Measurements from ENCODE around the gene ANXA4. TPM values are rescaled to one million over a fixed set of nuclear protein-coding genes. Genes with fewer than 3 reads are reported as not detected.

Gene ANXA4
- total RNA-seq, 5 donors from 2014 or later (not counting 1 experiment from before 2014, with no cell fraction given): 10.4 to 27.6 (median 20.0) TPM

- Histone ChIP-seq H3K9me3 (no peaks in the 10 kb centered on the region), H3K27me3 (replicated peaks in 1 of 2; ENCODE audit: control insufficient read depth in 2 of 2, extremely low read depth in 1 of 2, insufficient read depth in 2 of 2, low read length in 1 of 2) (no peaks in the 10 kb centered on the region), H3K4me1 (ENCODE audit: control insufficient read depth in 1 of 2, extremely low read depth in 1 of 2, insufficient read depth in 2 of 2, low read length in 2 of 2) (no peaks in the 10 kb centered on the region), H3K36me3 (ENCODE audit: control insufficient read depth in 2 of 2, extremely low read depth in 1 of 2, insufficient read depth in 1 of 2, low read length in 1 of 2) (peaks cover 2 to 39% of the 10 kb centered on the region in 2 donors), H3K4me3 (ENCODE audit: control insufficient read depth in 1 of 2, extremely low read depth in 1 of 2, low read length in 1 of 2) (no peak overlapping the region), H3K27ac (ENCODE audit: low read length) (no peak overlapping the region)
- Mint-ChIP-seq H3K4me1 (no peaks in the 10 kb centered on the region), H3K9me3 (no peaks in the 10 kb centered on the region), H3K36me3 (peaks cover 31% of the 10 kb centered on the region), H3K27me3 (no peaks in the 10 kb centered on the region), H3K4me3 (no peak overlapping the region), H3K27ac (no peak overlapping the region)
- WGBS (ENCODE audit: insufficient coverage): no CpG with 5 or more reads among the region's 1 CpG
- POLR2A ChIA-PET: interaction anchor here (0.5 to 0.6 kb wide), 2 partner anchors 11 to 292 kb away, joined by 5 to 6 read pairs; no protein-coding TSS in a partner anchor
- DNase-seq: no peak
- CTCF ChIA-PET: interaction anchor here in 1 of 2 donors (0.7 kb wide), 1 partner anchor 186 kb away, joined by 3 read pairs; no protein-coding TSS in a partner anchor
- ATAC-seq (replicated peaks in 1 of 4): no peak
These were observed 121.4 kb downstream of the ANXA4 start for GRCh38 chr2:69863298-69863697.

Other genes with a start within 250 kb of the ANXA4 start
- 100 to 1,000 TPM; 170 to 283 (median 177) TPM for gene AAK1, start 98.4 kb upstream of the ANXA4 start, total RNA-seq
- gene GMCL1, start 87.5 kb downstream of the ANXA4 start, total RNA-seq: 10 to 100 TPM; 25.4 to 32.0 (median 27.8) TPM
- 10 to 100 TPM; 38.3 to 51.1 (median 42.0) TPM for gene SNRNP27, start 151.8 kb downstream of the ANXA4 start, total RNA-seq
- gene MXD1, start 173.0 kb downstream of the ANXA4 start, total RNA-seq: 10 to 100 TPM; 13.7 to 34.5 (median 19.9) TPM
- 1 to 10 TPM; 1.2 to 2.1 (median 1.8) TPM for gene ASPRV1, start 219.5 kb downstream of the ANXA4 start, total RNA-seq